NT2/D1 (cell line): Measurements from ENCODE around the gene B3GNT3.

Source experiments
- DNase-seq: peaks from one replicate; pipeline ENCODE4 v3.0.0-alpha.2; 2011; ENCODE audit warnings: low read depth, low spot score
- H3K27me3 ChIP-seq: 2 replicates; pipeline ENCODE4 v1.6.0; 2011; ENCODE audit warnings: mild to moderate bottlenecking; ENCODE audit not compliant: insufficient read length, insufficient read depth
- H3K36me3 ChIP-seq: 2 replicates; pipeline ENCODE4 v1.6.1; 2011; ENCODE audit warnings: mild to moderate bottlenecking, low read length, mixed read lengths; ENCODE audit not compliant: insufficient read depth, insufficient read length
- H3K4me1 ChIP-seq: 2 replicates; pipeline ENCODE4 v1.5.1; 2011; ENCODE audit not compliant: insufficient read depth, insufficient read length
- H3K4me3 ChIP-seq: 2 replicates; pipeline ENCODE4 v1.5.1; 2011; ENCODE audit warnings: low read depth; ENCODE audit not compliant: insufficient read length
- H3K9ac ChIP-seq: 2 replicates; pipeline ENCODE4 v1.6.0; 2011; ENCODE audit warnings: low read depth; ENCODE audit not compliant: insufficient read length
- H3K9me3 ChIP-seq: 2 replicates; pipeline ENCODE4 v1.5.1; 2011; ENCODE audit warnings: mild to moderate bottlenecking, low read length; ENCODE audit not compliant: insufficient read depth
- SUZ12 ChIP-seq: IDR thresholded peaks from 2 replicates; pipeline ENCODE4 v1.6.1; 2011; ENCODE audit not compliant: insufficient read length, insufficient read depth; ENCODE audit errors: extremely low read depth
- YY1 ChIP-seq: IDR thresholded peaks from 2 replicates; pipeline ENCODE4 v1.6.1; 2011; ENCODE audit not compliant: insufficient read length, insufficient read depth
- ZNF274 ChIP-seq: IDR thresholded peaks from 2 replicates; pipeline ENCODE4 v1.6.1; 2011; ENCODE audit warnings: mild to moderate bottlenecking, low read depth, low read length

The B3GNT3 gene

DNA sequence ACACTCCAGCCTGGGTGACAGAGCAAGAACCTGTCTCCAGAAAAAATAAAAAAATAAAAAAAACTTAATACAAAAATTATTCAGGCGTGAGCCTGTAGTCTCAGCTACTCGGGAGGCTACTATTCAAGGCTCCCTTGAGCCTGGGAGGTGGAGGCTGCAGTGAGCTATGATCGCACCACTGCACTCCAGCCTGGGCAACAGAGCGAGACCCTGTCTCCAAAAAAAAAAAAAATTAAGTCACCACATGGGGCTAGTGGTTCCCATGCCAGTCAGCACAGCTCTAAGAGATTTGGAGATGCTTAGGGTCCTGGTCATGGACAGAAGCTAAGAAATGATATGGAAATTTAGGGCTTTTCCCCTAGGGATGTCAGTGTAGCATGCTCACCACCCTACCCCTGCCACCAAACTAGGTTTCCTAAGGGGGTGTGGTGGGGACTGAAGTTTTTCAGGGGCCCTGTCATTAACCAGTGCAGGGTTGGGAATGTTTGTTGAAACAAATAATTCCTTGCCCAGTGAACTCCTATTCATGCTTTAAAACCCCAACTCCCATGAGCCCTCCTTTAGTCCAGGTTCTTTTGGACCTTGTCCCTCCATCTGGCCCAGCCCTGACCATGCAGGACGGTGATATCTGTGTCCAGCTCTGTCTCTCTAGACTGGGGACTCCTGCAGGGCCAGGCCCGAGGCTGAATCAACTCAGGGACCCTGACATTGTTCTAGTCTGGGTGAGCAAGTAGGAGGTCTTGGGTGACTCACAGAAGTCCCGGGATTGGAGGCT, 41.9 kb upstream of the B3GNT3 start:
- DNase-seq = no peak
- Histone ChIP-seq H3K27me3 (peaks cover 2% of the 10 kb centered on the region), H3K36me3 (no peaks in the 10 kb centered on the region), H3K4me1 (peaks cover 11% of the 10 kb centered on the region), H3K9ac (no peak overlapping the region), H3K4me3 (no peak overlapping the region), H3K9me3 (no peaks in the 10 kb centered on the region)
- TF ChIP-seq SUZ12 = no peak
- no peak for TF ChIP-seq YY1
- TF ChIP-seq ZNF274 = no peak

- H3K9me3 ChIP-seq = no peaks in the 10 kb centered on the region
- peaks cover 11% of the 10 kb centered on the region for H3K4me1 ChIP-seq
- no peak for DNase-seq
- no peak overlapping the region for H3K4me3 ChIP-seq
- no peaks in the 10 kb centered on the region for H3K36me3 ChIP-seq
- no peak overlapping the region for H3K9ac ChIP-seq
- H3K27me3 ChIP-seq = no peaks in the 10 kb centered on the region
- TF ChIP-seq ZNF274 (no peak), YY1 (no peak)
These were observed 41.0 kb upstream of the B3GNT3 start for GRCh38 chr19:17753976-17754375.

GRCh38 chr19:17754634-17755442, 40.1 kb upstream of the B3GNT3 start:
- Histone ChIP-seq H3K27me3 (no peaks in the 10 kb centered on the region), H3K9ac (no peak overlapping the region), H3K9me3 (no peaks in the 10 kb centered on the region), H3K4me3 (no peak overlapping the region), H3K36me3 (no peaks in the 10 kb centered on the region), H3K4me1 (peaks cover 11% of the 10 kb centered on the region)
- no peak for DNase-seq
- TF ChIP-seq ZNF274 (no peak), SUZ12 (no peak), YY1 (no peak)

DNA sequence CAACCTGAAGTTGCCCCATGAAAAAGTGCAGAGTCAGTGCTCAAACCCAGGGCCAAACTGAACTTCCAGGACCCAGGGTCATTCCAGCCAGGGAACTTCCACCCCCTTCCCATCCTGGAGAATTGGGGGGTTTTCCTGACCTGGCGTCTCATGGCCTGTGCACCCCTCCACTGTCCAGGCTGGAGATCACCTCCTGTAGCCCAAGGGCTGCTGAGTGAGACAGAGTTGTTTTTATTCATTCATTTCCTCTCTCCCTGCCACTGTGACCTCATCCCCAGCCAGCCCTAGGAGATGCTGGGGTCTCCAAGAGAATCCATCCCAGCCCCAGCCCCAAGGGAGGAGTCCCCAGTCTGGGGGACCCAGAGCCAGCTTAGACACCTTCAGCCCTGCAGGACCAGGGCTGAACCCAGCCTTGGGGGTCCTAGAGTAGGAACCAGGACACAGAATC, 39.5 kb upstream of the B3GNT3 start:
- H3K4me3 ChIP-seq = no peak overlapping the region
- H3K27me3 ChIP-seq = no peaks in the 10 kb centered on the region
- TF ChIP-seq YY1 = no peak
- no peak overlapping the region for H3K9ac ChIP-seq
- H3K4me1 ChIP-seq = peaks cover 11% of the 10 kb centered on the region
- DNase-seq = no peak
- H3K36me3 ChIP-seq = no peaks in the 10 kb centered on the region
- H3K9me3 ChIP-seq = no peaks in the 10 kb centered on the region

- DNase-seq = peak; percentile 72
- no peak overlapping the region for H3K4me3 ChIP-seq
- no peaks in the 10 kb centered on the region for H3K9me3 ChIP-seq
- H3K4me1 ChIP-seq = peaks cover 11% of the 10 kb centered on the region
- no peaks in the 10 kb centered on the region for H3K36me3 ChIP-seq
- TF ChIP-seq YY1 = no peak
- no peak for TF ChIP-seq SUZ12
- TF ChIP-seq ZNF274 = no peak
- no peaks in the 10 kb centered on the region for H3K27me3 ChIP-seq
- no peak overlapping the region for H3K9ac ChIP-seq
These were observed 38.8 kb upstream of the B3GNT3 start for GRCh38 chr19:17755977-17756670.

- no peak for DNase-seq
- no peaks in the 10 kb centered on the region for H3K9me3 ChIP-seq
- no peak overlapping the region for H3K4me3 ChIP-seq
- no peaks in the 10 kb centered on the region for H3K27me3 ChIP-seq
- no peaks in the 10 kb centered on the region for H3K36me3 ChIP-seq
- H3K4me1 ChIP-seq = peaks cover 11% of the 10 kb centered on the region
- no peak overlapping the region for H3K9ac ChIP-seq
- no peak for TF ChIP-seq SUZ12
- TF ChIP-seq YY1 = no peak
- no peak for TF ChIP-seq ZNF274
These were observed 37.8 kb upstream of the B3GNT3 start for GRCh38 chr19:17757125-17757524.

DNA sequence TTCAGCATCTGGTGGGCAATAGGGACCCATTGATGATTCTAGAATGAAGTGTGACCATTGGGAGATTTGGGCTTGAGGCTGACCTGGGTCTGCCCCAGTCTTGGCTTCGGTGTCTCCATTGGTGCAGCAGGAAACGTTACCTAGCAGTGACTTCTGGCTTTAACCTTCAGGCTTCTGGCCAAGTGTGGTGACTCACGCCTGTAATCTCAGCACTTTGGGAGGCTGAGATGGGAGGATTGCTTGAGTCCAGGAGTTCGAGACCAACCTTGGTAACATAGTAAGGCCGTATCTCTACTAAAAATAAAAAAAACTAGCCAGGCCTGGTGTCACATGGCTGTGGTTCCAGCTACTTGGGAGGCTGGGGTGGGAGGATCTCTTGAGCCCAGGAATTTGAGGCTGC, 36.4 kb upstream of the B3GNT3 start:
- Histone ChIP-seq H3K27me3 (no peaks in the 10 kb centered on the region), H3K36me3 (no peaks in the 10 kb centered on the region)
- DNase-seq = no peak

More for the DNA sequence above, 36.4 kb upstream of the B3GNT3 start:
- Histone ChIP-seq H3K4me1 (peaks cover 11% of the 10 kb centered on the region), H3K9me3 (no peaks in the 10 kb centered on the region), H3K4me3 (no peak overlapping the region), H3K9ac (no peak overlapping the region)
- no peak for TF ChIP-seq ZNF274
- TF ChIP-seq YY1 = no peak
- TF ChIP-seq SUZ12 = no peak
